KMS-11 (cell line): ENCODE measurements around the gene SLC24A5.

Experiments used
- H2AFZ ChIP-seq: fragments of 200-600 bp; sonication (generic); 2 replicates; pipeline ENCODE4 v1.6.1; 2016; ENCODE audit warnings: antibody characterized with exemption, mixed run types, low read depth
- H3K27ac ChIP-seq: fragments of 200-600 bp; sonication (generic); 2 replicates; pipeline ENCODE4 v1.6.1; 2016; ENCODE audit warnings: mild to moderate bottlenecking, mixed run types
- H3K27me3 ChIP-seq: fragments of 200-600 bp; sonication (generic); 2 replicates; pipeline ENCODE4 v1.6.1; 2017; ENCODE audit warnings: mild to moderate bottlenecking, low read depth, mixed run types, moderate library complexity; ENCODE audit not compliant: insufficient read depth
- H3K36me3 ChIP-seq: fragments of 200-600 bp; sonication (generic); 2 replicates; pipeline ENCODE4 v1.6.1; 2017; ENCODE audit warnings: mild to moderate bottlenecking, mixed run types; ENCODE audit not compliant: insufficient read depth
- H3K4me1 ChIP-seq: fragments of 200-600 bp; sonication (generic); 2 replicates; pipeline ENCODE4 v1.6.1; 2016; ENCODE audit warnings: mild to moderate bottlenecking, low read depth, mixed run types; ENCODE audit not compliant: poor library complexity, severe bottlenecking
- H3K4me2 ChIP-seq: fragments of 200-600 bp; sonication (generic); 2 replicates; pipeline ENCODE4 v1.7.0; 2016; ENCODE audit warnings: mild to moderate bottlenecking, mixed run types
- H3K4me3 ChIP-seq: fragments of 200-600 bp; sonication (generic); IDR thresholded peaks from 2 replicates; pipeline ENCODE4 v1.6.1; 2017; ENCODE audit warnings: low read depth, low read length, mixed read lengths; ENCODE audit not compliant: insufficient read depth
- H3K79me2 ChIP-seq: fragments of 200-600 bp; sonication (generic); 2 replicates; pipeline ENCODE4 v1.6.1; 2016; ENCODE audit warnings: low read depth, mixed run types; ENCODE audit not compliant: insufficient read depth
- H3K9ac ChIP-seq: fragments of 200-600 bp; sonication (generic); 2 replicates; pipeline ENCODE4 v1.6.1; 2016; ENCODE audit warnings: mild to moderate bottlenecking, mixed run types
- H4K20me1 ChIP-seq: fragments of 200-600 bp; sonication (generic); 2 replicates; pipeline ENCODE4 v1.6.1; 2016; ENCODE audit warnings: mild to moderate bottlenecking, mixed run types; ENCODE audit not compliant: insufficient read depth
- CTCF ChIP-seq: fragments of 200-600 bp; sonication (generic); conservative IDR thresholded peaks from 2 replicates; pipeline ENCODE4 v1.6.1; 2017; ENCODE audit warnings: low read depth, mild to moderate bottlenecking, antibody characterized with exemption, low read length, moderate library complexity, mixed read lengths

SLC24A5 gene

GRCh38 chr15:48177766-48178647 is 57.2 kb downstream of the SLC24A5 start, which contains the start of gene MYEF2:
MYEF2 (minus strand) TSS chr15:48178295; CDS start chr15:48178237, 58 bp downstream.
- Histone ChIP-seq H3K4me3 (no peak within 1 kb of the TSS), H3K27me3 (no peaks in the 10 kb centered on the region), H3K4me2 (peak within 1 kb of the TSS; percentile 93), H2AFZ (peak within 1 kb of the TSS; percentile 92), H3K79me2 (peaks cover 44% of the 10 kb centered on the region), H3K4me1 (peaks cover 25% of the 10 kb centered on the region), H3K9ac (peak within 1 kb of the TSS; percentile 98), H3K36me3 (no peaks in the 10 kb centered on the region), H3K27ac (peak within 1 kb of the TSS; percentile 92), H4K20me1 (no peaks in the 10 kb centered on the region)
- no peak for TF ChIP-seq CTCF

- no peak overlapping the region for H3K4me3 ChIP-seq
- peak overlapping the region; percentile 77 for H3K4me2 ChIP-seq
- H3K27ac ChIP-seq: peak overlapping the region; percentile 92; the same call in 1 of the 2 replicates
- no peaks in the 10 kb centered on the region for H3K27me3 ChIP-seq
- peaks cover 25% of the 10 kb centered on the region for H3K4me1 ChIP-seq
- TF ChIP-seq CTCF: no peak
- peak overlapping the region; percentile 92 for H2AFZ ChIP-seq
- peak overlapping the region; percentile 98 for H3K9ac ChIP-seq
- H4K20me1 ChIP-seq: no peaks in the 10 kb centered on the region
- H3K79me2 ChIP-seq: peaks cover 38% of the 10 kb centered on the region
- H3K36me3 ChIP-seq: no peaks in the 10 kb centered on the region
Observed at GRCh38 chr15:48178648-48178931, 57.8 kb downstream of the SLC24A5 start.

- no peak overlapping the region for H3K9ac ChIP-seq
- no peak overlapping the region for H3K4me3 ChIP-seq
- peak overlapping the region; percentile 24; the same call in 1 of the 2 replicates for H2AFZ ChIP-seq
- no peak for TF ChIP-seq CTCF
- no peaks in the 10 kb centered on the region for H3K36me3 ChIP-seq
- H3K27me3 ChIP-seq: no peaks in the 10 kb centered on the region
- no peak overlapping the region for H3K27ac ChIP-seq
- H3K79me2 ChIP-seq: no peaks in the 10 kb centered on the region
- peaks cover 5% of the 10 kb centered on the region for H3K4me1 ChIP-seq
- no peaks in the 10 kb centered on the region for H4K20me1 ChIP-seq
- H3K4me2 ChIP-seq: peak overlapping the region; percentile 22; the same call in 1 of the 2 replicates
Observed at GRCh38 chr15:48182749-48183148, 62.0 kb downstream of the SLC24A5 start.

- H3K9ac ChIP-seq: no peak overlapping the region
- no peaks in the 10 kb centered on the region for H3K36me3 ChIP-seq
- H3K4me3 ChIP-seq: no peak overlapping the region
- no peak overlapping the region for H2AFZ ChIP-seq
- no peak overlapping the region for H3K27ac ChIP-seq
- no peaks in the 10 kb centered on the region for H3K79me2 ChIP-seq
- no peaks in the 10 kb centered on the region for H3K27me3 ChIP-seq
- no peaks in the 10 kb centered on the region for H4K20me1 ChIP-seq
- no peaks in the 10 kb centered on the region for H3K4me1 ChIP-seq
- TF ChIP-seq CTCF: no peak
- H3K4me2 ChIP-seq: no peak overlapping the region
Observed at GRCh38 chr15:48185529-48185928, 64.7 kb downstream of the SLC24A5 start.
